Measurements from ENCODE around the gene GLIS1.

GRCh38 chr1:53526451-53527101 lies 212.4 kb downstream of the GLIS1 start:
- TF ChIP-seq CTCF (IDR thresholded peaks at IDR 0.05; ENCODE audit: borderline replicate concordance, extremely low read depth, low read length, poor library complexity, severe bottlenecking) (no peak), EZH2 (IDR thresholded peaks at IDR 0.05; ENCODE audit: borderline replicate concordance, low read depth, low read length, severe bottlenecking) (no peak)

Measured in DND-41 (cell line).